Hepatocyte (in vitro differentiated cells): ENCODE measurements around the gene LBHD2.
"Not testable (repeated sequence)": the region's sequence is repeated elsewhere in the genome, so short reads cannot be mapped to it uniquely, and the experiment has no call there.

Experiments used
- CTCF ChIP-seq: fragments of 200-600 bp; sonication (generic); IDR thresholded peaks from 2 replicates; pipeline ENCODE4 v1.5.1; 2016; ENCODE audit warnings: antibody characterized with exemption, mild to moderate bottlenecking; ENCODE audit not compliant: poor library complexity
- EZH2 ChIP-seq: fragments of 200-600 bp; sonication (generic); IDR thresholded peaks from 2 replicates; pipeline ENCODE4 v1.6.1; 2016; ENCODE audit warnings: antibody characterized with exemption, mild to moderate bottlenecking, borderline replicate concordance
- EZH2phosphoT487 ChIP-seq: fragments of 200-600 bp; sonication (generic); IDR thresholded peaks from one replicate; pipeline ENCODE4 v1.6.1; 2018; ENCODE audit warnings: antibody characterized with exemption, mild to moderate bottlenecking, low read depth, moderate library complexity; ENCODE audit not compliant: unreplicated experiment, severe bottlenecking

GRCh38 chr14:103117499-103117898 lies 33.5 kb downstream of the LBHD2 start:
- not testable (repeated sequence) for TF ChIP-seq CTCF, EZH2, EZH2phosphoT487
